GM21390 (cell line): ENCODE measurements around the gene SYNCRIP.
"Not testable (repeated sequence)": the region's sequence is repeated elsewhere in the genome, so short reads cannot be mapped to it uniquely, and the experiment has no call there.

Experiments
- ATAC-seq: cut with Tn5 transposase; IDR thresholded peaks from one replicate; pipeline ENCODE4 v1.9.1; 2021; ENCODE audit not compliant: unreplicated experiment

The SYNCRIP gene

DNA sequence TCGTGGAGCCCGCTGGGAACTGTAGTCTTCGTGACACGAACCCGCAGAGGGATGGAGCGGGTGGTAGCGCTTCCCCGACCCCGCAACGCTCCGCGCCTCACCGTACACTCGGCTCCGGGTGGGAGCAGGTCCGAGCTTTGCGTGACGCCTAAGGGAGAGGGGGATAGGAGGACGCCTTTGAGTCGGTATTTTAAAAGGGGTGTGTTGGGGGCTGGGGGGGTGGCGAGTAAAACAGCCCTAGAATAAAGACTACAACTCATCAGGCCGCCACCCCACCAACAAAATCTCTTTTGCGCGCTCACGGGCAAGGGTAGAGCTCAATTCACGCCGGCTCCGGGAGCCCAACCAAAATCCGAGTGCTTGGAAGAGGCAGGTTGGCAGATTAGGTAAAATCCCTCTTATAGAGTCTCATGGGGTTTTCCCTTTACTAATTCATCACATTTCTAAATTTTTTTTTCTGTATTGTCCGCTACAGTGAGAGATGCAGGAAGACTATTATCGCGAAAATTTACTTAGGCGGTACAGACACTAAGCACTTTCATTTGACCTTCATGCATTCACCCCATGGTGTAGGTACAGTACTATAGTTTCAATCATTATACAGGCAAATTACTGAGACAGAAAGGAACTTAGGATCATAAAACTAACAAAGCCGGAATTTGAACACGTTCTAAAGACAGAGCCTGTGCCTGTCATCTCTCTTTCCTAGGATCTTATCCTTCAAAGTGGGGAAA lies 48.3 kb downstream of the SYNCRIP start:
- ATAC-seq: peak; percentile 3

DNA sequence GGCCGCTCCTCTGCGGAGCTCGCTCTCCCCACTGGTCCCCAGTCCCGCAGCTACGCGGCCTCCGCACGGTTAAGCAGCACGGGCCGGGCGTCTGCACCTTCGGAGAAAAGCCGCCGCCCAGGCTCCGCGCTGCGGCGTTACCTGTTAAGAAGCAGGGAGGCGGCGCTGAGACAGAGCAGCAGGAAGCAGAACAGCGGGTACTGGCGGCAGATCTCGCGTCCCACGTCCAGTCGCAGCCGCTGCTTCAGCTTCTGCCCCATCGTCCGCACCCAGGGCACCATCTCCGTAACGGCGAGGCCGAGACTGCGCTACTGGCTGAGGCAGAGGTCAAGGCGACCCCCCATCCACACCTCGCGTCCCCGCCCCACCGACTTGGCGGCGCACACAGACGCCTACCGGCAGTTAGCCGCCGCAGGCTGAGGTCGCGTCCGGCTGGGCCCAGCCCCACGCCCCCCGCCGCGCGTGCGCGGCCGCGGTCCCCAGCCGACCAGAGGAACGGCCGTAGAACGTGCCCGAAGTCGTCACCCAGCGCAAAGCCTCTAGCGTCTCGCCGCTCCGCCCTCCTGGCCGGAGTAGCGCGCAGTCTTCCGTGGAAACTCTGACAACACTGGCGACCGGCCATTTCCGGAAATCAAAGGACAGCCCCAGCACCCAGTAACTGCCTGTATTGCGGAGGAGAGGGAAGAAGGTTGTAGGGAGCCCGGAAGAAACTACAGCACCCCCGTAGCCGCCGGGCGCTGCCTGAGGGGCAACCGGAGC lies 49.1 kb downstream of the SYNCRIP start, which contains the start of gene SNX14:
TSS of gene SNX14 (minus strand) at position 421 of the 759 bp plus-strand sequence. CDS start at position 281, 140 bp downstream.
- ATAC-seq: peak; percentile 90

DNA sequence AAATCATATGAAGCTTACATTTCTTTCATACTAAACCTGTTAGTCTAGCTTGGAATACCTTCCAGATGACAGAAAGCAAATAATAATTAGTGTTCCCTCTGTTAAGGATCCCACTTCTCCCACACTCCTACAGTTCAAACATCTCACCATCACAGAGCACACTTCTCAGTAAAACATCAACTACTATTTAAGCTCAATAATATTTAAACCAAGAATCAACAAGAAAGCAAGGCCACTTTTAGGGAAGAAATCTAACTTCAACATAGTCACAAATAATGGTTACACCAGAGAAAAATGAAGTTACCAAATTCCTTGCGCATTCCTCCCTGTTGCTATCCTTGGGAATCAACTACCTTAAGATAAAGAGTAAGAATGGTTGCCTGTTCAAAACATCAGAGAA lies 50.7 kb downstream of the SYNCRIP start:
- no peak for ATAC-seq

DNA sequence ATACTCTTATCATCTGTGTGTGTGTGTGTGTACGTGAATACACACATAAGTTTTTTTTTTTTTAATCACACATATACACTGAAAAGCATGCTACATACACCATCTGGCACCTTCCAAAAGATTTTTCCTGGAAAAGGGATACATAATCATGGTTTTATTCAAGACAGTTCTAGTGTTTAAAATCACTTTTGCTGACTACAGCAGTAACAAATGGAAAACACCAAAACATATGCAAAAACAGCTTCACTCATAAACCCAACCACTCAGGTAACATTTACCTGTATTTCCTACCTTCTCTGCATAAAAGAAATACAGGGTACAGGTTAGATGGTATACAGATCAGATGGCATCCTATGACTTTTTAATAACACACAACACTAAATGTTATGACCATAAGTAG lies 51.5 kb downstream of the SYNCRIP start:
- no peak for ATAC-seq

DNA sequence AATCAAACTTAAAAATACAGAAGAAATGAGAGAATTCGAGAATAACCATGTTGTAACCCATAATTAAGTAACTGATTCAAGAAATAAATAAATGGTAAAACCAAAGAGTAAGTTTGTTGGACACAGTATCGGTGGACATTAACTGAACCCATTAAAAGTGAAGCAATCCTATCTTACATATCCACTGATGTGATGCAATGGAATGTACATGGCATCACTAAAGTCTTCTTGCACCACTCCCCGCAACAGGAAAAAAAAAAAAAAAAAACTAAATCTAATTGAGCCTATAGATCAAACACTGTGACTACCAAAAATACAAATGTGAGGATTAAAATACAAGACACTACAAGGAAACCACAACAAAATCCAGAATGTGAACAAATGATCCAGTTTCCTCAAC lies 56.9 kb downstream of the SYNCRIP start:
- no peak for ATAC-seq

DNA sequence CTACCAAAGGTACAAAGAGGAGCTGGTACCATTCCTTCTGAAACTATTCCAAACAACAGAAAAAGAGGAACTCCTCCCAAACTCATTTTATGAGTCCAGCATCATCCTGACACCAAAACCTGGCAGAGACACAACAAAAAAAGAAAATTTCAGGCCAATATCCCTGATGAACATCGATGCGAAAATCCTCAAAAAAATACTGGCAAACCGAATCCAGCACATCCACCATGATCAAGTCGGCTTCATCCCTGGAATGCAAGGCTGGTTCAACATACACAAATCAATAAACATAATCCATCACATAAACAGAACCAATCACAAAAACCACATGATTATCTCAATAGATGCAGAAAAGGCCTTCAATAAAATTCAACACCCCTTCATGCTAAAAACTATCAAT lies 59.9 kb downstream of the SYNCRIP start:
- not testable (repeated sequence) for ATAC-seq

DNA sequence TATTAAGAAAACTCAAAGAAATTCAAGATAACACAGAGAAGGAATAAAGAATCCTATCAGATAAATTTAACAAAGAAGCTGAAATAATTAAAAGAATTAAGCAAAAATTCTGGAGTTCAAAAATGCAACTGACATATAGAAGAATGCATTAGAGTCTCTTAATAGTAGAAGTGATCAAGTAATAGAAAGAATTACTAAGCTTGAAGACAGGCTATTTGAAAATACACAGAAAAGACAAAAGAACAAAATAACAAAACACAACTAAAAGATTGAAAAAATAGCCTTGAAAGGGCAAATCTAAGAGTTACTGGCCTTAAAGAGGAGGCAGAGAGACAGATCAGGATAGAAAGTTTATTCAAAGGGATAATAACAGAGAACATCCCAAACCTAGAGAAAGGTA lies 61.1 kb downstream of the SYNCRIP start:
- ATAC-seq: no peak

DNA sequence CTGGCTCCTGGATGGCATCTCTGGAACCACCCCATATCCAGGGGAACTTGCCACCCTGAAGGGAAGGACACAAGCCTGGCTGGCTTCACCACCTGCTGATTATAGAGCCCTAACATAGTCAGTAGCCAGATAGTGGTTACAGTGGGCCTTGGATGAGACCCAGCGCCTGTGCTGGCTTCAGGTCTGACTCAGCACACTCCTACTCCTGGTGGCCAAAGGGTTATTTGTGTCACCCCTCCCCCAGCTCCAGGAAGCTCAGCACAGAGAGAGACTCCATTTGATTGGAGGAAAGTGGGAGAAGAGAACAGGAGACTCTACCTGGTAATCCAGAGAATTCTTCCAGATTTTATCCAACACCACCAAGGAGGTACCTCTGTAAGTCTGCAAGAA lies 61.8 kb downstream of the SYNCRIP start:
- peak; percentile 89 for ATAC-seq

DNA sequence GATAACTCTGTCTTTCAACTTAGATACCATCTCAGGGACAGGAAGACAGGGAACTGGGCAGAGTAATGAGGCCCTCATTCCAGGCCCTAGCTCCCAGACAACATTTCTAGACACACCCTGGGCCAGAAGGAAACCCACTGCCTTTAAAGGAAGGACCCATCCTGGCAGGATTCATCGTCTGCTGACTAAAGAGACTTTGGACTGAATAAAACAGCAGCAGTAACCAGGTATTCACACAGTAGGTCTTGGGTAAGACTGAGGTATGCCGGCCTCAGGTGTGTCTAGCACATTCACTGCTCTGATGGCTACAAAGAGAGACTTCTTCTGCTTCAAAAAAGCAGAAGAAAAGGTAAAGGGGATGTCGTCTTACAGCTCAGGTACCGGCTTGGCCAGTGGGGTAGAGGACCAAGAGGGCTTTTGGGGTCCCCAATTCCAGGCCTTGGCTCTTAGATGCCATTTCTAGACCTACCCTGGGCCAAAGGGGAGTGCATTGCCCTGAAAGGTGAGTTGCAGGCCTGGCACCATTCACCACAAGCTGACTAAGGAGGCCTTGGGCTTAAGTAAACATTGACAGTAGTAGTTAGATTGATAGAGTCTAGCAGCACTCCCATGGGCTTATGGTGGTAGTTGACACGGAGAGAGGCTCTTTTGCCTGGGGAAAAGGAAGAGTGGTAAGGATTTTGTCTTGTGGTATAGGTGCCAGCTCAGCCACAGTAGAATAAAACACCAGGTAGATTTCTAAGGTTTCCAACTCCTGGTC lies 62.4 kb downstream of the SYNCRIP start:
- peak; percentile 17 for ATAC-seq

DNA sequence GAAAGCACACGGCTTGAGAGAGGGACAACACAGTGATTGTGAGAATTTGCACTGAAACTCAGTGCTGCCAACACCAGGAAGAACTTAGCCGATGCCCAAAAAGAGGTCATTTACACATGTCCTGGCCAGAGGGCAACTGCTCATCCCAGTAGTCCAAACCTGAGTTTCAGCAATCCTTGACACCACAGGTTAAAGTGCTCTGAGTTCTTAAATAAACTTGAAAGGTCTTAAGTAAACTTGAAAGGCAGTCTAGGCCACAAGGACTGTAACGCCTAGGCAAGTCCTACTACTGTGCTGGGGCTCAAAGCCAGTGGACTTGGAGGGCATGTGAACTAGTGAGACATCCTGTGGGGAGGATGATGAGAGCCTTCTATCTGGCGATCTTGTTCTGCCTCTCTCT lies 63.1 kb downstream of the SYNCRIP start:
- no peak for ATAC-seq

DNA sequence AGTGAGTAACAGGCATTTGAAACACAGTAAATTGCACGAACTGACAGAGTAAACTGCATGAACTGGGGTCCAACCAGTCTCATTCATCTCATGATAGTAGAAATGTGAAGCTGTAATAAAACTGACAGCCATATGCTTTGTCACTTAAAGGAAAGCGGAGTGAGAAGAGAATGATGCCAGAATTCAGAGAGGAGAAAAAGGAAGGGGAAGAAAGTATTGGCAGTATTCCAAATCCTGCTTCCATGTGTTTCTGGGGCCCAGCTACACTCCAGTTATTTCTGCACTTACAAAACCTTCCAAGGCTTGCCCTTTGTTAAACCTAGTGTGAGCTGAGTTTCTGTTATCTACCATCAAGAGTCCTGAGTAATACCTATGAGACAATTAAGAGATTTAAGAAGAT lies 66.2 kb downstream of the SYNCRIP start:
- ATAC-seq: no peak

DNA sequence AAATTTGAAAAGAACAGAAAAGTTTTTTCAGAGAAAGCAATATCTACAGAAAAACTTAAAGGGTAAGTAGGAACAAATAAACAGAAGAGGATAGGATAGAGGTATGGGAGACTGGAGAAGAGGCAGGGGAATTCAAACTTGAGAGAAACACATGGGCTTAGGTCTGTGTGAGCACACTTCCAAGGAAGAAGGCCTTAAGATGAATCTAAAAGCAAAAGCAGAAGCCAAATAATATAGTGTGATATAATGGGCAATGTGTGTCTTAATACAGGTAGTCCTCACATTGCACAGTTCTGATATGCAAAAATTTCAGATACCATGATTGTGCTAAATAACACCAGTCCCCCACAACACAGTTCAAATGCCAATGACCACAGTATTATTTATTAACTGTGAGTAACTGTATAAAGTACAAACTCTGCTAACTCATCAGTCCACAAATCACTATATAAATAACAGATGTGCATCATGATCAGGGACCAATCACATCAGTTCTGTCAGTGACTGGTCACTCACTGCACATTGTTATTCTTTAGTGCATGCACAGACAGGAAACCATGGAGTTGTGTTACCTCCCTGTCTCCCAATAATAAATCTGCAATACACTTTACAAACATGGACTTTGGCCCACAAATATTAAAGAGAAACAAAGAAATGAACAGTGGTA lies 67.6 kb downstream of the SYNCRIP start:
- no peak for ATAC-seq

DNA sequence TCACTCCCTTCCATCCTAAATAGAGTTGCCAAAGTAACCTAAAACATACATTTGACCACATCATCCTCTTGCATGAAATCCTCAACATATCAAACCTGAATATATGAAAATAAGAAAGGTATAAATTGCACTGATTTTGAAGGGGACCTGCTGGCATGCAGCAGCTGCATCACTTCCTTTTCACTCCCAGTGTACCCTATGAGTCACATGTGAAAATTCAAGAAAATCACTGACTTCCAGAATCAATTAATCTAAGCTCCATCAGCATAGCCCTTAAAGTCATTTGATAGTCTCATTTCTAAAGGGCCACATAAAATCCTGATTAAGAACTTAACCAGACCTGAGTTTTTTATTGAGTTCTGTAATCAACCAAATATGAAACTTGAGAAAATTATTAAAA lies 73.4 kb downstream of the SYNCRIP start:
- no peak for ATAC-seq

DNA sequence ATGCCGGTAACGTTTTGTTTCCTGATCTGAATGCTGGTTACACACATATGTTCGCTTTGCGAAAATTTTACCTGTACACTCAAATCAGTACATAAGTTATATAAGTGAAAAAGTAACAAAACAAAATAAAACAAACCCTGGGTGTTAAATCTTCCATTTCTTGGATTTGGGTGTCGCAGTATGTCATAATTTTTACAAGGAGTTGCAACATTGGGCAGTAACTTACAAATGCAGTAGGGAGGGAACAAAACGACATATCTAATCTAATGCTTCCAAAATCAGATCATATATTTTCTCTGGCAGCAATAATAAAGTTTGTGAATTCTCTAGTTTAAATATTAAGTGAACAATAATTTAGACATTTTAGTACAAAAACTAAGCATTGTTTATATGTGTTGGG lies 74.3 kb downstream of the SYNCRIP start:
- no peak for ATAC-seq

DNA sequence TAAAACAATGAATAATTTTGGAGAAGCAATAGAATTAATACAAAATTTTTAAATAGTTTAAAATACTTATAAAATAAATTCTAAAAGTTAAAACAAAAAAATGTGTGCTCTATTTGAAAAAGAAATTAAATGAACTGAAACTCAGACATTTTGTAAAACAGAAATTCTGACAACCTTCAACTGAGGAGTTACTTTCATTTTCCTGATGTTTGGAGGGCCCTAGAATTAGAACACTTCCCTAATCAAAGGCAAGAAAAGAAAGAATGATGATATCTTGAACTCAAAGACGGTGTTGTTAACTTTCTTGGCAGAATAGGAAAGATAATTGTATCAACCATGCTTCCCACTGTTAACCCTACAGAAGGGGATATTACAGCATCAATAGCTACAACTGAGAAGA lies 77.0 kb downstream of the SYNCRIP start:
- no peak for ATAC-seq

DNA sequence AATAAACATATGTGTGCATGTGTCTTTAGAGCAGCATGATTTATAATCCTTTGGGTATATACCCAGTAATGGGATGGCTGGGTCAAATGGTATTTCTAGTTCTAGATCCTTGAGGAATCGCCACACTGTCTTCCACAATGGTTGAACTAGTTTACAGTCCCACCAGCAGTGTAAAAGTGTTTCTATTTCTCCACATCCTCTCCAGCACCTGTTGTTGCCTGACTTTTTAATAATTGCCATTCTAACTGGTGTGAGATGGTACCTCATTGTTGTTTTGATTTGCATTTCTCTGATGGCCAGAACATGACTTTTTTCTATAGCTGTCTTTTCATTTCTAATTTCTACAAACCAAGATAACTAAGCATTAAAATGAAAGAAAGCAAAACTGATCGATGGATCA lies 78.5 kb downstream of the SYNCRIP start:
- ATAC-seq: not testable (repeated sequence)
